GM21619 (cell line): Measurements from ENCODE around the gene IGF1.
"Not testable (repeated sequence)": the region's sequence is repeated elsewhere in the genome, so short reads cannot be mapped to it uniquely, and the experiment has no call there.

Experiments
- ATAC-seq: cut with Tn5 transposase; IDR thresholded peaks from one replicate; pipeline ENCODE4 v1.9.1; 2021; ENCODE audit not compliant: unreplicated experiment

The IGF1 gene

GRCh38 chr12:102462795-102463465 is 17.4 kb downstream of the IGF1 start:
- no peak for ATAC-seq

GRCh38 chr12:102462386-102462785 is 18.0 kb downstream of the IGF1 start:
- no peak for ATAC-seq

GRCh38 chr12:102461501-102461900 is 18.9 kb downstream of the IGF1 start:
- ATAC-seq = no peak

- no peak for ATAC-seq
Observed at GRCh38 chr12:102459314-102459713, 21.0 kb downstream of the IGF1 start.

- ATAC-seq = no peak
Observed at GRCh38 chr12:102454808-102455760, 25.3 kb downstream of the IGF1 start.

- no peak for ATAC-seq
Observed at GRCh38 chr12:102454330-102454729, 26.0 kb downstream of the IGF1 start.

GRCh38 chr12:102452605-102453004 is 27.8 kb downstream of the IGF1 start:
- ATAC-seq = no peak

GRCh38 chr12:102449018-102449417 is 31.3 kb downstream of the IGF1 start:
- not testable (repeated sequence) for ATAC-seq

GRCh38 chr12:102447426-102447825 is 32.9 kb downstream of the IGF1 start:
- not testable (repeated sequence) for ATAC-seq

- no peak for ATAC-seq
Observed at GRCh38 chr12:102444707-102445106, 35.7 kb downstream of the IGF1 start.

GRCh38 chr12:102444093-102444492 is 36.3 kb downstream of the IGF1 start:
- ATAC-seq = no peak

GRCh38 chr12:102441077-102441596 is 39.2 kb downstream of the IGF1 start:
- no peak for ATAC-seq

GRCh38 chr12:102439426-102440405 is 40.6 kb downstream of the IGF1 start:
- no peak for ATAC-seq

- ATAC-seq = no peak
Observed at GRCh38 chr12:102438827-102439210, 41.5 kb downstream of the IGF1 start.

- no peak for ATAC-seq
Observed at GRCh38 chr12:102438047-102438826, 42.1 kb downstream of the IGF1 start.

GRCh38 chr12:102437511-102437910 is 42.9 kb downstream of the IGF1 start:
- no peak for ATAC-seq

- ATAC-seq = no peak
Observed at GRCh38 chr12:102436867-102437266, 43.5 kb downstream of the IGF1 start.

- ATAC-seq = no peak
Observed at GRCh38 chr12:102435827-102436436, 44.4 kb downstream of the IGF1 start.

GRCh38 chr12:102433304-102433703 is 47.1 kb downstream of the IGF1 start:
- no peak for ATAC-seq

- no peak for ATAC-seq
Observed at GRCh38 chr12:102430661-102431060, 49.7 kb downstream of the IGF1 start.
